ENCODE measurements around the gene CDYL.

DNA sequence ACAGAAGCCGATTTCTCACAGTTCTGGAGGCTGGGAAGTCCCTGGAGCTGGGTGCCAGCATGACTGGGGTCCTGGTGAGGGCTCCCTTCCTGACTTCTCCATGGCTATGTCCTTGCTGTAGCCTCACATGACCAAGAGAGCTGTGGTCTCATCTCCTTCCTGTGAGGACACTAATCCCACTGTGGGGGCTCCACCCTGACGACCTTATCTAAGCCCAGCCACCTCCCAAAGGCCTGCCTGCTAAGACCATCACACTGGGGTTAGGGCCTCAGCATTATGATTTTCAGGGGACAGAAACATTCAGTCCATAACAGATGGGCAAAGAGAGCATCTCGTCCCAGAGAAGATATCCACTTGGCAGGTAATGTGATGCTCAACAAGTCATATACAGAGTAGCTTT, 210.8 kb downstream of the CDYL start:
- TF ChIP-seq, protein P1, sequence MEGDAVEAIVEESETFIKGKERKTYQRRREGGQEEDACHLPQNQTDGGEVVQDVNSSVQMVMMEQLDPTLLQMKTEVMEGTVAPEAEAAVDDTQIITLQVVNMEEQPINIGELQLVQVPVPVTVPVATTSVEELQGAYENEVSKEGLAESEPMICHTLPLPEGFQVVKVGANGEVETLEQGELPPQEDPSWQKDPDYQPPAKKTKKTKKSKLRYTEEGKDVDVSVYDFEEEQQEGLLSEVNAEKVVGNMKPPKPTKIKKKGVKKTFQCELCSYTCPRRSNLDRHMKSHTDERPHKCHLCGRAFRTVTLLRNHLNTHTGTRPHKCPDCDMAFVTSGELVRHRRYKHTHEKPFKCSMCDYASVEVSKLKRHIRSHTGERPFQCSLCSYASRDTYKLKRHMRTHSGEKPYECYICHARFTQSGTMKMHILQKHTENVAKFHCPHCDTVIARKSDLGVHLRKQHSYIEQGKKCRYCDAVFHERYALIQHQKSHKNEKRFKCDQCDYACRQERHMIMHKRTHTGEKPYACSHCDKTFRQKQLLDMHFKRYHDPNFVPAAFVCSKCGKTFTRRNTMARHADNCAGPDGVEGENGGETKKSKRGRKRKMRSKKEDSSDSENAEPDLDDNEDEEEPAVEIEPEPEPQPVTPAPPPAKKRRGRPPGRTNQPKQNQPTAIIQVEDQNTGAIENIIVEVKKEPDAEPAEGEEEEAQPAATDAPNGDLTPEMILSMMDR (IDR thresholded peaks at IDR 0.05): no peak
- TF ChIP-seq EP300 (IDR thresholded peaks at IDR 0.05) (no peak), POLR2AphosphoS5 (IDR thresholded peaks at IDR 0.05) (no peak), POLR2A (IDR thresholded peaks at IDR 0.05; ENCODE audit: low read depth) (no peak)
